HUES6 (cell line): ENCODE data around the gene ANKRD63.

Experiments used
- H3K27ac ChIP-seq: 2 replicates; pipeline ENCODE4 v1.7.0; 2013; ENCODE audit warnings: low read depth, mild to moderate bottlenecking, low read length, inconsistent platforms
- H3K27me3 ChIP-seq: 2 replicates; pipeline ENCODE4 v1.6.1; 2013; ENCODE audit warnings: low read length; ENCODE audit not compliant: control insufficient read depth, insufficient read depth
- H3K36me3 ChIP-seq: 2 replicates; pipeline ENCODE4 v1.6.1; 2013; ENCODE audit warnings: low read length; ENCODE audit not compliant: control insufficient read depth, insufficient read depth
- H3K4me1 ChIP-seq: 2 replicates; pipeline ENCODE4 v1.6.1; 2013; ENCODE audit warnings: low read length; ENCODE audit not compliant: control insufficient read depth, insufficient read depth
- H3K4me3 ChIP-seq: 2 replicates; pipeline ENCODE4 v1.5.1; 2013; ENCODE audit warnings: low read depth, low read length
- H3K9ac ChIP-seq: one replicate; pipeline ENCODE4 v1.6.1; 2013; ENCODE audit warnings: mild to moderate bottlenecking, low read length
- H3K9me3 ChIP-seq: 2 replicates; pipeline ENCODE4 v1.6.1; 2013; ENCODE audit warnings: low read depth, low read length; ENCODE audit not compliant: control insufficient read depth, insufficient read depth

Gene ANKRD63

GRCh38 chr15:40295297-40295696 lies 12.4 kb upstream of the ANKRD63 start:
- Histone ChIP-seq H3K27ac (no peak overlapping the region), H3K9ac (no peak overlapping the region), H3K27me3 (peaks cover 55% of the 10 kb centered on the region), H3K9me3 (0 out of 2 replicates have a peak, but pooled peaks cover 5% of the 10 kb centered on the region), H3K36me3 (no peaks in the 10 kb centered on the region), H3K4me3 (no peak overlapping the region), H3K4me1 (peaks cover 9% of the 10 kb centered on the region)

DNA sequence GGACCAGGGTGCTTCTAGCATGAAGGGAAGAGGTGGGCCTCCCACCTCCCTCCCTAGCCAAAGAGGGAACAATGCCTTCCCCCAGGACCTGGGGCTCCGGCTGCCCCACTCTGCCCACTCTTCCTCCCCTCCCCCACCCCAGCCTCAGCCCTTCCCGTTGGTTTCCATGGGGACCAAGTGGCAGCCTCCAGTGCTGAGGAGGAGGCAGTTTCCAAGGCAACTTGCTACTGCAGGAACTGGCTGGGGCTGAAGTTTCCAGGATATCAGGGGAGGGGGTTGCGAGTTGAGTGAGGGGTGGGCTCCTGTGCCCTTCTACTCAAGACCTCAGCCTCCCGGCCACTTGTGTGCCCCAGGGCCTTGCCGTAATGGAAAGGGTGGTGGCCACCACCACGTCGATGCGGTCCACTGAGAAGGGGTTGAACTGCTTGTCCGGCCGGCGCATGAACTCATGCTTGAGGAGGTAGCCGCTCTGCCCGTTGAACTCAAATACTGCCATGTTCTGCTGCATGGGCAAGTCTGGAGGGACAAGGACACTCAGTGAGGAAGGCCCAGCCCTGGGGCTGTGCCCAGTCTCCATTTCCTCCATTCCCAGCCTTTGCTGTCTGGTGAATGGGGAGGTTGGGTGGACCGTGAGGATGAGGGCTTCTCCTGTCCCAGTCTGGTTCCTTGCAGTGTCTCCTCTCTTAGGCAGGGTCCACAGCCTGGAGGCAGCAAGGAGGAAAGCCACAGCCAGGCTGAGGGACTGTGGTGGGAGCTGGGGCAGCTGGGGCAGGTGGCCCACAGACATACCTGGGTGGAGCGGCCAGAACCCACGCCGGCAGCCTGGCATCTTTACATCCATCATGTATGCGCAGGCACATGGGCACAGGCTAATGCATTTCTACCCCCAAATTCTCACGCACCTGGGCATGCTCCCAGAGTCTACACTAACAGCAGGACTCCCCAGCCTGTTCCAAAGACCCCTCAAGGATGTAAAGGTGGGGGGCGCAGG lies 11.3 kb upstream of the ANKRD63 start:
- Histone ChIP-seq H3K9me3 (0 out of 2 replicates have a peak, but pooled peaks cover 1% of the 10 kb centered on the region), H3K36me3 (no peaks in the 10 kb centered on the region), H3K4me1 (peaks cover 10% of the 10 kb centered on the region), H3K4me3 (no peak overlapping the region), H3K9ac (no peak overlapping the region), H3K27me3 (peaks cover 66% of the 10 kb centered on the region), H3K27ac (no peak overlapping the region)

DNA sequence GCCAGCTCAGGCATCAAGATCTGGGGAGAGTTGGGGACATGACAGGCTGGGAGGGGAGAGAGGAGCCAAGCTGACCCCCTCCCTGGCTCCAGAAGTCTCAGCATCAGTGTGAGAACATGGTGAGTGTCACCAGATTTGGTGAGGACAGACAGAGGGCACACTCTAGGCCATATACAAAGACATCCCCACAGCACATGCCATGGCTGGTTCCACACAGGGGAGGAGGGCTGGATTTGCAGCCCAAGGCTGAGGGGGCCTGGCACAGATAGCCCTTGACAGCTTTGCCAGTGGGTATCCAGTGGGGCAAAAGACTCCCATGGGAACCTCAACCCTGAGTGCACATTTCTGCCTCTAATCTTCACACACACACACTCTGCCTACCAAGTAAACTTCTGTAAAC lies 10.1 kb upstream of the ANKRD63 start:
- Histone ChIP-seq H3K9me3 (no peaks in the 10 kb centered on the region), H3K9ac (no peak overlapping the region), H3K4me1 (peaks cover 11% of the 10 kb centered on the region), H3K36me3 (no peaks in the 10 kb centered on the region), H3K27me3 (peaks cover 78% of the 10 kb centered on the region), H3K4me3 (no peak overlapping the region), H3K27ac (no peak overlapping the region)

- H3K9me3 ChIP-seq = no peaks in the 10 kb centered on the region
- no peak overlapping the region for H3K4me3 ChIP-seq
- peaks cover 14% of the 10 kb centered on the region for H3K4me1 ChIP-seq
- H3K27ac ChIP-seq = no peak overlapping the region
- peaks cover 79% of the 10 kb centered on the region for H3K27me3 ChIP-seq
- H3K36me3 ChIP-seq = no peaks in the 10 kb centered on the region
- no peak overlapping the region for H3K9ac ChIP-seq
Observed at GRCh38 chr15:40292246-40292645, 9.4 kb upstream of the ANKRD63 start.

DNA sequence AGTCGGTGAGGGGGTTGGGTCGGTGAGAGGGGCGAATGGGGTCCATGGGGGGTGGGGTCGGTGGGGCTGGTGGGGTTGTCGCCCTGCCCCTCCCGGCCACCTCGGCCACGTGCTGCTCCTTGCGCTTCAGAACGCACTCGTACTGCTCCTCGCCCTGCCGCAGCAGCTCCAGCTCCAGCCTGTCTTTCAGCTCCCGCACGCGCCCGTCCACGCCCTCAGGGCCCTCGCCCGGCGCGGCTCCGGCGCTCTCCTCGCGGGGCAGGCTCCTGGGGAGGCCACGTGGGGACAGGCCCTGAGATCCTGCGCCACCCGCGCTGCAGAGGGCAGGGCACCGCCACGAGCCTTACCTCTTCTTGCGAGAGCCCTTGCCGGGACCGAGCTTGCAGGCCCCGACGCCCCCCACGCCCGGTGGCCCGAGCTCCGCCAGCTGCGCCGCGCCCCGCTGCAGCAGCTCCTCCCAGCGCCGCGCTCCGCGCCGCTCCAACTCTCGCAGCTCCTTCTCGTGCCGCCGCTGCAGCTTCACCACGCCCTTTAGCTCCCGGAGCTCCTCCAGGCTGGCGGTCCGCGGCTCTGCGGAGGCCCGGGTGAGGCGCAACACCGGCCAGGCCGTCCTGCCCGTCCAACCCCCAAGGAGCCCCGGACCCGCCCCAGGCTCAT lies 8.2 kb upstream of the ANKRD63 start:
- H3K9me3 ChIP-seq = no peaks in the 10 kb centered on the region
- H3K9ac ChIP-seq = peak overlapping the region; percentile 57
- no peak overlapping the region for H3K27ac ChIP-seq
- H3K36me3 ChIP-seq = no peaks in the 10 kb centered on the region
- H3K27me3 ChIP-seq = peaks cover 80% of the 10 kb centered on the region
- H3K4me3 ChIP-seq = peak overlapping the region; percentile 57
- H3K4me1 ChIP-seq = peaks cover 23% of the 10 kb centered on the region

- Histone ChIP-seq H3K4me3 (no peak overlapping the region), H3K9me3 (no peaks in the 10 kb centered on the region), H3K9ac (no peak overlapping the region), H3K27me3 (peaks cover 85% of the 10 kb centered on the region), H3K4me1 (peaks cover 28% of the 10 kb centered on the region), H3K27ac (no peak overlapping the region), H3K36me3 (no peaks in the 10 kb centered on the region)
Observed at GRCh38 chr15:40290545-40290917, 7.7 kb upstream of the ANKRD63 start.

DNA sequence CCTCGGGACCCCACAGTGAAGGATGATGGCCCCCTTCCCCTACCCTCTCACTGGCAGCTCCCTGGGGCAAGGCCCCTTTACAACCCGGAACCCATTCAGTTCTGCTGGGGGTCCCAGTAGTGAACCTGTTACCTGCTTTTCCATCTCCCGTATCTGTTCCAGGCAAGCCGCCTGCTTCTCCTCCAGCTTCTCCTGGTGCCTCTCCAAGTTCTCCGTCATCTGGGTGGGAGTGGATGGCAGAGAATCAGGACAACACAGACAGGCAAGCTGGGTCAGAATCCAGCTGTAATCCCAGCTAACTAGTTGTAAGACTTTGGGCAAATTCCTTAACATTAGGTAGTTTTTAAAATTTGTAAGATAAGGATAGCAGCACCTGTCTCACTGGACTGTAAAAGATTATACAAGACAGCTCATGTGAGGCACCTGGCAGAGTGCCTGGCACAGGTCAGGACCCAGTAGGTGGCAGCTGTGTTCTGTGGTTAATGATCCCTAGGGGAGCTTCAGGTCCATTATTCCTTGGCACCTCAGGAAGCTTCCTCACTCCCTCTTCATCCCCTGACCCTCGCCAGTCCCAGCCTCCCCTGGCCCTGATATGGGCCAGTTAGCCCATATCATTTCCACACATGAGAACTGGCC lies 6.4 kb upstream of the ANKRD63 start:
- Histone ChIP-seq H3K9ac (no peak overlapping the region), H3K36me3 (no peaks in the 10 kb centered on the region), H3K4me3 (no peak overlapping the region), H3K9me3 (no peaks in the 10 kb centered on the region), H3K27me3 (peaks cover 85% of the 10 kb centered on the region), H3K27ac (no peak overlapping the region), H3K4me1 (peaks cover 37% of the 10 kb centered on the region)

DNA sequence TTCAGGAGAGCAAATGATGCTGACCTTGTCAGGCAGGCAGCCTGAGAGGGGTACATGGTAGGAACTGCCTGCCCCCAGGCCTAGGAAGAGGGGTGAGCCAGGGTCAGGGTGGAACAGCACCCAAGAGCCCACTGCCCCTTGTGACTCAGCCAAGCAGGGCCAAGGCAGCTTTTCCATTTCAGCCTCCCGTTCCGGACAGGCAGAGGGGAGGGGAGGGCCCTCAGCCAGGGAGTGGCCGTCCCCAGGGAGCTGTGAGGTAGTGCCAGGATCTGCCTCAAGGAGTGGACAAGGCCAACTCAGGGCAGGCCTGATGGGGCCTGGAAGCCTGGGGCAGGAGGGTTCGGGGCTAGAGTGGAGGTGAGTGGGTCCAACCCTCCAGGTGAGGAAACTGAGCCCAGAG lies 5.1 kb upstream of the ANKRD63 start:
- H3K9ac ChIP-seq = no peak overlapping the region
- H3K4me3 ChIP-seq = no peak overlapping the region
- H3K4me1 ChIP-seq = peaks cover 44% of the 10 kb centered on the region
- H3K27me3 ChIP-seq = peaks cover 85% of the 10 kb centered on the region
- H3K27ac ChIP-seq = no peak overlapping the region
- no peaks in the 10 kb centered on the region for H3K36me3 ChIP-seq
- H3K9me3 ChIP-seq = no peaks in the 10 kb centered on the region

DNA sequence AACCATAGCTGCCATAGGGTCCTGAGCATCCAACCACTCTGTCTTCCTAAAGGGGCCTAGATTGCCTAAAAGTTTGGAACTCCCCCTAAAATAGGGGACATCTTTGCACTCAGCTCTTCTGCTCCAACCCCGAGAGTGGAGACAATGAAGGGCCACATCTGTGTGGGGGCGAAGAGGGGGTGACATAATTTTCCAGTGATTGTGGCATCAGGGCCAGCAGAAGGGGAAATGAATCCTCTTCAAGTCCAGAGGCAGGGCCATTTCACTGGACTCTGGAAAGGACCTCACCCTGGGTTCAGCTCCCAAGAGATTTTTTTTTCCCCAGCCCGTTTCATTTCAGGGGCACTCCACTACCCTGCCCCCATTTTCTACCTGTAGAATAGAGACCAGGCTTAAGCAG lies 4.6 kb upstream of the ANKRD63 start:
- Histone ChIP-seq H3K27me3 (peaks cover 85% of the 10 kb centered on the region), H3K9me3 (no peaks in the 10 kb centered on the region), H3K27ac (no peak overlapping the region), H3K36me3 (no peaks in the 10 kb centered on the region), H3K4me1 (peaks cover 44% of the 10 kb centered on the region), H3K9ac (no peak overlapping the region), H3K4me3 (no peak overlapping the region)

DNA sequence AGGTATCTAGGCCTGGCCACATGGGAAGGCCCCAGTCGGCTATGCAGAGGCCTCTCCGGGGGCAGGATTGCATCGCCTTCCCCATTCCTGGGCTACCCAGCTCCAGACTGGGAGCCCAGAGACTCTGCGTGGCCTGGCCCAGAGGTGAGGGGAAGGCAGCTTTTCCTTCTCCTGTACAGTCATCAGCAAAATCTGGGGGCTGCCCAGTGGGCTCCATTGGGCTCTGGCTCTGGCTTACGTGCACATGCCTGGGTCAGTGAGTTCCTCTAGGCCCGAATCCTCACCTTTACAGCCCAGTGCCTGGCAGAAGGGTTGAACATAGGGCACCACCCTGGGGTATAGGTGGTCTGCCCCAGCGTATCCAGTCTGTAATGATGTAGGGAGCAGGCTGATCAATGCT lies 3.9 kb upstream of the ANKRD63 start:
- no peak overlapping the region for H3K4me3 ChIP-seq
- no peaks in the 10 kb centered on the region for H3K9me3 ChIP-seq
- H3K9ac ChIP-seq = no peak overlapping the region
- no peaks in the 10 kb centered on the region for H3K36me3 ChIP-seq
- no peak overlapping the region for H3K27ac ChIP-seq
- H3K27me3 ChIP-seq = peaks cover 85% of the 10 kb centered on the region
- peaks cover 44% of the 10 kb centered on the region for H3K4me1 ChIP-seq

DNA sequence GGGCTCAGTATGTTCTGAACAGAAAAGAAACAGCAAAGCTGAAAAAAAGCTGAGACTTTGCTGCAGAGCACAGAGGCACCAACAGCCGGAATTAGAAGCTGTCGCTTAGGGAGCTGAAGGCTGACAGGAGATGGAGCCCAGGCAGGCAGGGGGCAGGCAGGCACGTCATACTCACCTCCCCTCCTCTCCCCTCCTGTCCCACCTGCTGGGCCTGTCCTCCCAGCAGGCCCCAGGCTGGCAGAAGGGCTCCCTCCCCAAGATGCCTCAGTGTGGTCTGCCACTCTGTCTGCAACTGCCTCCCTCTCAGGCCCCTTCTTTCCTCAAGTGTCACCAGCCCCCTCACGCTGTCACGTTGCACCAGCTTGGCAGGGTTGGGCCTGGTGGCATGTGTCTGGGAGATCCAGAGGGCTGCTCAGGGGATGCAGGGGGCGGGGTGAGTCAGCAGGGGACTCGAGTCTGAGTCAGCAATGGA lies 3.2 kb upstream of the ANKRD63 start:
- H3K27me3 ChIP-seq = peaks cover 85% of the 10 kb centered on the region
- no peak overlapping the region for H3K9ac ChIP-seq
- no peaks in the 10 kb centered on the region for H3K36me3 ChIP-seq
- H3K4me3 ChIP-seq = no peak overlapping the region
- peaks cover 42% of the 10 kb centered on the region for H3K4me1 ChIP-seq
- H3K9me3 ChIP-seq = no peaks in the 10 kb centered on the region
- H3K27ac ChIP-seq = no peak overlapping the region
